H1 (cell line): Measurements from ENCODE around the gene TMEM169. TPM values are rescaled to one million over a fixed set of nuclear protein-coding genes. Genes with fewer than 3 reads are reported as not detected.
A peak's percentile ranks its signal among the peaks of the same experiment; 100 is the strongest.

Experiments
- CTCF ChIA-PET: fragments of 300-600 bp; sonication (Branson Sonifier 250); formaldehyde crosslinking; loops from one replicate; lab custom pipeline; 2021; ENCODE audit not compliant: partially characterized antibody; lab: Charles Lee
- POLR2A ChIA-PET: fragments of 300-600 bp; sonication (Branson Sonifier 250); formaldehyde crosslinking; loops from one replicate; lab custom pipeline; 2021; ENCODE audit warnings: inconsistent platforms; ENCODE audit not compliant: partially characterized antibody; lab: Charles Lee
- DNase-seq, 2 experiments: peaks; one replicate each; pipeline versions ENCODE4 v3.0.0 to v3.0.0-alpha.2; 2010 to 2022; ENCODE audit warnings: low spot score in 2 of 2, low read depth in 1 of 2, mixed read lengths in 1 of 2
- FAIRE-seq: peaks from 2 replicates; lab custom pipeline; 2011; peaks lifted over from hg19 to GRCh38; lab: Jason Lieb, UNC
- H2AFZ ChIP-seq: 2 replicates; pipeline ENCODE4 v1.8.1; 2012; ENCODE audit warnings: low read length, inconsistent platforms
- H2AK5ac ChIP-seq: 2 replicates; pipeline ENCODE4 v1.6.1; 2013; ENCODE audit warnings: low read depth, low read length
- H2BK120ac ChIP-seq: replicated peaks from 2 replicates; pipeline ENCODE3; 2013; ENCODE audit warnings: low read depth, low read length, inconsistent platforms
- H2BK12ac ChIP-seq: 2 replicates; pipeline ENCODE4 v1.6.1; 2013; ENCODE audit warnings: low read depth, low read length
- H2BK15ac ChIP-seq: 2 replicates; pipeline ENCODE4 v1.6.1; 2013; ENCODE audit warnings: low read length
- H2BK20ac ChIP-seq: 2 replicates; pipeline ENCODE4 v1.6.1; 2013; ENCODE audit warnings: low read length
- H2BK5ac ChIP-seq: 2 replicates; pipeline ENCODE4 v1.6.1; 2013; ENCODE audit warnings: low read depth, low read length
- H3K14ac ChIP-seq: 2 replicates; pipeline ENCODE4 v1.6.1; 2013; ENCODE audit warnings: inconsistent platforms; ENCODE audit not compliant: insufficient read length
- H3K18ac ChIP-seq: 2 replicates; pipeline ENCODE4 v1.6.1; 2013; ENCODE audit warnings: low read length; ENCODE audit errors: extremely low read depth
- H3K23ac ChIP-seq: 2 replicates; pipeline ENCODE4 v1.6.1; 2013; ENCODE audit warnings: inconsistent platforms; ENCODE audit not compliant: insufficient read length
- H3K23me2 ChIP-seq: 2 replicates; pipeline ENCODE4 v1.6.1; 2013; ENCODE audit warnings: low read depth, low read length
- H3K27ac ChIP-seq: 2 replicates; pipeline ENCODE4 v1.6.1; 2011; ENCODE audit warnings: low read depth, low read length, inconsistent platforms
- H3K27me3 ChIP-seq, 4 experiments: replicated peaks in 1 of 4; 1 replicate in 1 of 4; 2 replicates in 3 of 4; pipeline versions ENCODE4 v1.6.1 to v1.8.1; 2011 to 2013; ENCODE audit warnings: low read length in 3 of 4, mild to moderate bottlenecking in 3 of 4, inconsistent platforms in 2 of 4, mixed read lengths in 2 of 4, moderate library complexity in 1 of 4; ENCODE audit not compliant: control insufficient read depth in 3 of 4, insufficient read depth in 3 of 4; ENCODE audit errors: extremely low read depth in 1 of 4
- H3K36me3 ChIP-seq, 4 experiments: 2 replicates each; pipeline versions ENCODE4 v1.6.1 to v1.8.1; 2011 to 2013; ENCODE audit warnings: mild to moderate bottlenecking in 4 of 4, low read length in 3 of 4, moderate library complexity in 2 of 4, control low read depth in 1 of 4, inconsistent platforms in 1 of 4; ENCODE audit not compliant: insufficient read depth in 4 of 4, control insufficient read depth in 2 of 4
- H3K4ac ChIP-seq: replicated peaks from 2 replicates; pipeline ENCODE3; 2013; ENCODE audit warnings: low read length, low read depth, mixed read lengths, inconsistent platforms; ENCODE audit not compliant: insufficient read length
- H3K4me1 ChIP-seq, 4 experiments: replicated peaks in 1 of 4; 1 replicate in 1 of 4; 2 replicates in 3 of 4; pipeline versions ENCODE4 v1.6.1 to v1.8.1; 2011 to 2013; ENCODE audit warnings: low read length in 3 of 4, inconsistent platforms in 2 of 4, mixed read lengths in 1 of 4; ENCODE audit not compliant: insufficient read depth in 4 of 4, control insufficient read depth in 3 of 4
- H3K4me2 ChIP-seq, 2 experiments: 2 replicates each; pipeline versions ENCODE4 v1.6.1 to v1.8.1; 2011 to 2013; ENCODE audit warnings: low read depth in 2 of 2, low read length in 2 of 2, control low read depth in 1 of 2, inconsistent platforms in 1 of 2, mild to moderate bottlenecking in 1 of 2; ENCODE audit not compliant: insufficient read depth in 1 of 2
- H3K4me3 ChIP-seq, 4 experiments: fragments of 200-600, 300-600 bp in 1 of 4; sonication (generic), shearing (Covaris generic), sonication (Bioruptor Twin) in 1 of 4; 2 replicates each; pipeline versions ENCODE4 v1.5.1 to v1.8.1; 2011 to 2016; ENCODE audit warnings: low read length in 4 of 4, low read depth in 3 of 4, control low read depth in 2 of 4, inconsistent platforms in 2 of 4, mild to moderate bottlenecking in 2 of 4, mixed read lengths in 1 of 4, moderate library complexity in 1 of 4; ENCODE audit not compliant: insufficient read depth in 2 of 4; ENCODE audit errors: extremely low read depth in 1 of 4
- H3K56ac ChIP-seq: replicated peaks from 2 replicates; pipeline ENCODE3; 2013; ENCODE audit warnings: low read depth, mild to moderate bottlenecking, mixed read lengths, low read length, inconsistent platforms; ENCODE audit not compliant: insufficient read length
- H3K79me1 ChIP-seq: 2 replicates; pipeline ENCODE4 v1.6.1; 2013; ENCODE audit warnings: low read depth, low read length, control low read depth
- H3K79me2 ChIP-seq, 2 experiments: 2 replicates each; pipeline versions ENCODE4 v1.6.1 to v1.8.1; 2012 to 2013; ENCODE audit warnings: low read length in 2 of 2, mild to moderate bottlenecking in 2 of 2, inconsistent platforms in 1 of 2; ENCODE audit not compliant: insufficient read depth in 2 of 2, control insufficient read depth in 1 of 2
- H3K9ac ChIP-seq, 4 experiments: replicated peaks in 1 of 4; 1 replicate in 1 of 4; 2 replicates in 3 of 4; pipeline versions ENCODE4 v1.6.1 to v1.8.1; 2011 to 2013; ENCODE audit warnings: low read depth in 3 of 4, low read length in 3 of 4, control low read depth in 2 of 4, mild to moderate bottlenecking in 2 of 4, moderate library complexity in 2 of 4, inconsistent platforms in 1 of 4; ENCODE audit errors: extremely low read depth in 1 of 4
- H3K9me3 ChIP-seq, 2 experiments: 2 replicates each; pipeline versions ENCODE4 v1.6.1 to v1.8.1; 2012 to 2013; ENCODE audit warnings: mild to moderate bottlenecking in 2 of 2, moderate library complexity in 2 of 2, control low read depth in 1 of 2, inconsistent platforms in 1 of 2, low read depth in 1 of 2, low read length in 1 of 2, mixed read lengths in 1 of 2; ENCODE audit not compliant: insufficient read depth in 2 of 2
- H4K20me1 ChIP-seq, 2 experiments: replicated peaks in 1 of 2; 2 replicates each; pipeline versions ENCODE3 to v1.8.1; 2011 to 2013; ENCODE audit warnings: inconsistent platforms in 2 of 2, low read length in 2 of 2, mild to moderate bottlenecking in 1 of 2; ENCODE audit not compliant: insufficient read depth in 2 of 2, control insufficient read depth in 1 of 2
- H4K5ac ChIP-seq: 2 replicates; pipeline ENCODE4 v1.6.1; 2013; ENCODE audit warnings: low read length, low read depth, mixed read lengths, inconsistent platforms; ENCODE audit not compliant: insufficient read length
- H4K8ac ChIP-seq: 2 replicates; pipeline ENCODE4 v1.8.0; 2013; ENCODE audit warnings: mild to moderate bottlenecking, moderate library complexity, low read length, inconsistent platforms; ENCODE audit not compliant: insufficient read depth; ENCODE audit errors: extremely low read depth
- H4K91ac ChIP-seq: replicated peaks from 2 replicates; pipeline ENCODE3; 2013; ENCODE audit warnings: low read length, mixed read lengths, inconsistent platforms; ENCODE audit not compliant: insufficient read length
- ASH2L ChIP-seq: fragments of 200-600, 300-600 bp; sonication (generic); IDR thresholded peaks from one replicate; pipeline ENCODE4 v1.7.1; 2017; ENCODE audit warnings: low read length
- CHD2 ChIP-seq: IDR thresholded peaks from 2 replicates; pipeline ENCODE4 v1.6.1; 2012; ENCODE audit warnings: low read length, improper control_type of control experiment
- E2F6 ChIP-seq: IDR thresholded peaks from 2 replicates; pipeline ENCODE4 v1.6.1; 2012; ENCODE audit warnings: inconsistent platforms
- PHF8 ChIP-seq: fragments of 200-600 bp; sonication (generic); conservative IDR thresholded peaks from 2 replicates; pipeline ENCODE4 v1.7.1; 2012; ENCODE audit warnings: low read depth, mild to moderate bottlenecking, inconsistent platforms, low read length, moderate library complexity
- SAP30 ChIP-seq: fragments of 300-600 bp; sonication (generic); IDR thresholded peaks from 2 replicates; pipeline ENCODE4 v1.7.1; 2012; ENCODE audit warnings: low read length, moderate library complexity, mild to moderate bottlenecking, inconsistent platforms; ENCODE audit not compliant: insufficient read depth, insufficient replicate concordance
- SIN3A ChIP-seq, 2 experiments: IDR thresholded peaks in 1 of 2; conservative IDR thresholded peaks in 1 of 2; 2 replicates each; pipeline ENCODE4 v1.6.1; 2011 to 2012; ENCODE audit warnings: low read length in 2 of 2, improper control_type of control experiment in 1 of 2, low read depth in 1 of 2, mild to moderate bottlenecking in 1 of 2
- SIRT6 ChIP-seq: IDR thresholded peaks from one replicate; pipeline ENCODE4 v1.7.1; 2012; ENCODE audit warnings: low read length, inconsistent platforms
- TAF1 ChIP-seq: IDR thresholded peaks from 2 replicates; pipeline ENCODE4 v1.6.1; 2011; ENCODE audit warnings: mild to moderate bottlenecking, low read depth, low read length
- ZNF274 ChIP-seq: IDR thresholded peaks from 2 replicates; pipeline ENCODE4 v1.7.0; 2012; ENCODE audit warnings: low read length, borderline replicate concordance; ENCODE audit errors: extremely low read depth
- WGBS, 2 experiments: shearing (Covaris generic) in 1 of 2; methylation state at CpG; one replicate each; pipeline versions ENCODE4 v1.1.6 to v1.1.7; 2013 to 2015; ENCODE audit warnings: low lambda C conversion rate in 2 of 2, mixed read lengths in 2 of 2, inconsistent platforms in 1 of 2, low coverage in 1 of 2, missing lambda C conversion rate in 1 of 2; ENCODE audit not compliant: insufficient replicate concordance in 2 of 2, insufficient coverage in 1 of 2, insufficient read length in 1 of 2; ENCODE audit errors: extremely low coverage in 1 of 2, missing lambda C conversion rate in 1 of 2; 5-methylcytosine and 5-hydroxymethylcytosine counted together
- polyA plus RNA-seq, 7 experiments: library from polyadenylated mRNA; depleted of rRNA in 3 of 7; stranded (reverse) in 5 of 7; unstranded in 2 of 7; fragments of >200 nt in 5 of 7; fragments of 200-250 nt in 2 of 7; gene quantifications; 1 replicate in 5 of 7; 2 replicates in 1 of 7; 4 replicates in 1 of 7; pipeline versions ENCODE4 v1.2.1 to v1.2.3, GENCODE V29; 2011 to 2013; ENCODE audit warnings: missing spikeins in 2 of 7, mixed read lengths in 2 of 7
- total RNA-seq: library from RNA; stranded (reverse); fragmentation: NEBNext Ultra II Directional; extraction: Animal tissue kit (Norgen Biotek cat#: 25700); gene quantifications from 2 replicates; pipeline ENCODE4 v1.2.1, GENCODE V29; 2021
- TF ChIP-seq, protein P1 (sequence below): IDR thresholded peaks from 2 replicates; pipeline ENCODE4 v1.6.1; 2011; ENCODE audit warnings: low read length, improper control_type of control experiment

The TMEM169 gene
- total and polyA plus RNA-seq, 2 of the 8 experiments (the other 6 are each of a cell fraction or from before 2014, with no cell fraction given): 0.41 to 2.4 TPM

DNA sequence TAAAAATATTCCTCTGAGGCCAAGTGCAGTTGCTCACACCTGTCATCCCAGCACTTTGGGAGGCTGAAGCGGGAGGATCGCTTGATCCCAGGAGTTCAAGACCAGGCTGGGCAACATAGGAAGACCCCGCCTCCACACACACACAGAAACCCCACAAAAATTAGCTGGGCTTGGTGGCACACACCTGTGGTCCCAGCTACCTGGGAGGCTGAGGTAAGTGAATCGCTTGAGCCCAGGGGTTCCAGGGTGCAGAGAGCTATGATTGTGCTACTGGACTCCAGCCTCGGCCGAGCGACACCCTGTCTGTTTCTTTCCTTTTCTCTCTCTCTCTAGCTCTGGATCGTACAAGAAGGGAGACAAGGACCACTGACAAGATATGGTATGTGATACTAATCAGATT lies 25.6 kb downstream of the TMEM169 start:
- no peak for DNase-seq
- Histone ChIP-seq H4K20me1 (peaks cover 0 to 4% of the 10 kb centered on the region in 2 experiments), H3K4me2 (peak overlapping the region; percentile 52 to 72), H3K9me3 (no peaks in the 10 kb centered on the region), H3K4me3 (peak overlapping the region in 1 of 4 experiments; percentile 96; a peak in 1 of 8 replicates), H2BK12ac (0 out of 2 replicates have a peak overlapping the region, but pooled peaks have one; percentile 63), H3K79me1 (no peaks in the 10 kb centered on the region), H3K14ac (no peak overlapping the region), H3K27me3 (no peaks in the 10 kb centered on the region), H2BK120ac (peak overlapping the region; percentile 9), H2BK15ac (no peak overlapping the region), H4K8ac (no peak overlapping the region), H4K91ac (no peak overlapping the region), H3K23ac (no peak overlapping the region), H3K18ac (no peak overlapping the region), H3K4me1 (peaks cover 4 to 9% (median 8%) of the 10 kb centered on the region in 4 experiments; a peak in 6 of 7 replicates), H3K4ac (peak overlapping the region; percentile 72), H3K56ac (no peak overlapping the region), H3K36me3 (peaks cover 4 to 21% (median 14%) of the 10 kb centered on the region in 4 experiments; a peak in 7 of 8 replicates), H2BK20ac (no peak overlapping the region), H4K5ac (peak overlapping the region; percentile 40), H3K23me2 (no peaks in the 10 kb centered on the region; the same call in 1 of the 2 replicates), H3K9ac (no peak overlapping the region; a peak in 1 of 7 replicates), H2BK5ac (peak overlapping the region; percentile 40; the same call in 1 of the 2 replicates), H2AK5ac (no peak overlapping the region), H2AFZ (peak overlapping the region; percentile 88), H3K79me2 (peaks cover 22 to 32% of the 10 kb centered on the region in 2 experiments), H3K27ac (no peak overlapping the region)
- POLR2A ChIA-PET: interaction anchor here (0.8 to 8.5 kb wide), 7 partner anchors 10 to 108 kb away, joined by 3 to 73 read pairs (median 4); partner anchors contain the start of genes PECR and TMEM169
- FAIRE-seq: no peak
- TF ChIP-seq ZNF274 (no peak), SAP30 (no peak), TAF1 (no peak), SIN3A (conservative IDR thresholded peaks at IDR 0.05 in 1 of 2, IDR thresholded peaks at IDR 0.05 in 1 of 2; ENCODE audit: low read depth in 1 of 2, low read length in 2 of 2) (no peak), CHD2 (no peak), PHF8 (no peak), SIRT6 (no peak), ASH2L (no peak), E2F6 (no peak)
- TF ChIP-seq, protein P1, sequence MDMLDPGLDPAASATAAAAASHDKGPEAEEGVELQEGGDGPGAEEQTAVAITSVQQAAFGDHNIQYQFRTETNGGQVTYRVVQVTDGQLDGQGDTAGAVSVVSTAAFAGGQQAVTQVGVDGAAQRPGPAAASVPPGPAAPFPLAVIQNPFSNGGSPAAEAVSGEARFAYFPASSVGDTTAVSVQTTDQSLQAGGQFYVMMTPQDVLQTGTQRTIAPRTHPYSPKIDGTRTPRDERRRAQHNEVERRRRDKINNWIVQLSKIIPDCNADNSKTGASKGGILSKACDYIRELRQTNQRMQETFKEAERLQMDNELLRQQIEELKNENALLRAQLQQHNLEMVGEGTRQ: no peak
- CTCF ChIA-PET: interaction anchor here (0.6 to 3.1 kb wide), 14 partner anchors 18 to 176 kb away, joined by 3 to 15 read pairs (median 4); partner anchors contain the start of genes PECR and TMEM169
- 95% methylated on average over 8 of the region's 8 CpGs; no CpG with 5 or more reads in 1 of the 2 experiments for WGBS, 2 experiments
